ENCODE data around the gene NUDT3.
"Not testable (repeated sequence)": the region's sequence is repeated elsewhere in the genome, so short reads cannot be mapped to it uniquely, and the experiment has no call there.

DNA sequence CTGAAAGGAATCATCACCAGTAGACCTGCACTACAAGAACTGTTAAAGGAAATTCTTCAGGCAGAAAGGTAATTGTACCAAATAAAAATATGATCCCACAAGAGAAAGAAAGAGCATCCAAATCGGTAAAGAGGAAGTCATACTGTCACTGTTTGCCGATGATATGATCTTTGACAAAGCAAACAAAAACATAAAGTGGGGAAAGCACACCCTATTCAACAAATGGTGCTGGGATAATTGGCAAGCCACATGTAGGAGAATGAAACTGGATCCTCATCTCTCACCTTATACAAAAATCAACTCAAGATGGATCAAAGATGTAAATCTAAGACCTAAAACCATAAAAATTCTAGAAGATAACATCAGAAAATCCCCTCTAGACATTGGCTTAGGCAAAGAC lies 140.1 kb downstream of the NUDT3 start:
- TF ChIP-seq POLR2A, EP300 (IDR thresholded peaks at IDR 0.05): not testable (repeated sequence)
- TF ChIP-seq, protein P1, sequence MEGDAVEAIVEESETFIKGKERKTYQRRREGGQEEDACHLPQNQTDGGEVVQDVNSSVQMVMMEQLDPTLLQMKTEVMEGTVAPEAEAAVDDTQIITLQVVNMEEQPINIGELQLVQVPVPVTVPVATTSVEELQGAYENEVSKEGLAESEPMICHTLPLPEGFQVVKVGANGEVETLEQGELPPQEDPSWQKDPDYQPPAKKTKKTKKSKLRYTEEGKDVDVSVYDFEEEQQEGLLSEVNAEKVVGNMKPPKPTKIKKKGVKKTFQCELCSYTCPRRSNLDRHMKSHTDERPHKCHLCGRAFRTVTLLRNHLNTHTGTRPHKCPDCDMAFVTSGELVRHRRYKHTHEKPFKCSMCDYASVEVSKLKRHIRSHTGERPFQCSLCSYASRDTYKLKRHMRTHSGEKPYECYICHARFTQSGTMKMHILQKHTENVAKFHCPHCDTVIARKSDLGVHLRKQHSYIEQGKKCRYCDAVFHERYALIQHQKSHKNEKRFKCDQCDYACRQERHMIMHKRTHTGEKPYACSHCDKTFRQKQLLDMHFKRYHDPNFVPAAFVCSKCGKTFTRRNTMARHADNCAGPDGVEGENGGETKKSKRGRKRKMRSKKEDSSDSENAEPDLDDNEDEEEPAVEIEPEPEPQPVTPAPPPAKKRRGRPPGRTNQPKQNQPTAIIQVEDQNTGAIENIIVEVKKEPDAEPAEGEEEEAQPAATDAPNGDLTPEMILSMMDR (IDR thresholded peaks at IDR 0.05), result not testable (repeated sequence)

Measured in ovary (tissue), 3 donors.